SH-SY5Y (cell line): ENCODE data around the gene TEP1.

Experiments
- GATA2 ChIP-seq: IDR thresholded peaks from 2 replicates; pipeline ENCODE4 v1.6.1; 2011; ENCODE audit warnings: mild to moderate bottlenecking, low read depth, low read length
- GATA3 ChIP-seq: IDR thresholded peaks from 2 replicates; pipeline ENCODE4 v1.6.1; 2011; ENCODE audit warnings: low read depth, mild to moderate bottlenecking, low read length, moderate library complexity

The TEP1 gene

DNA sequence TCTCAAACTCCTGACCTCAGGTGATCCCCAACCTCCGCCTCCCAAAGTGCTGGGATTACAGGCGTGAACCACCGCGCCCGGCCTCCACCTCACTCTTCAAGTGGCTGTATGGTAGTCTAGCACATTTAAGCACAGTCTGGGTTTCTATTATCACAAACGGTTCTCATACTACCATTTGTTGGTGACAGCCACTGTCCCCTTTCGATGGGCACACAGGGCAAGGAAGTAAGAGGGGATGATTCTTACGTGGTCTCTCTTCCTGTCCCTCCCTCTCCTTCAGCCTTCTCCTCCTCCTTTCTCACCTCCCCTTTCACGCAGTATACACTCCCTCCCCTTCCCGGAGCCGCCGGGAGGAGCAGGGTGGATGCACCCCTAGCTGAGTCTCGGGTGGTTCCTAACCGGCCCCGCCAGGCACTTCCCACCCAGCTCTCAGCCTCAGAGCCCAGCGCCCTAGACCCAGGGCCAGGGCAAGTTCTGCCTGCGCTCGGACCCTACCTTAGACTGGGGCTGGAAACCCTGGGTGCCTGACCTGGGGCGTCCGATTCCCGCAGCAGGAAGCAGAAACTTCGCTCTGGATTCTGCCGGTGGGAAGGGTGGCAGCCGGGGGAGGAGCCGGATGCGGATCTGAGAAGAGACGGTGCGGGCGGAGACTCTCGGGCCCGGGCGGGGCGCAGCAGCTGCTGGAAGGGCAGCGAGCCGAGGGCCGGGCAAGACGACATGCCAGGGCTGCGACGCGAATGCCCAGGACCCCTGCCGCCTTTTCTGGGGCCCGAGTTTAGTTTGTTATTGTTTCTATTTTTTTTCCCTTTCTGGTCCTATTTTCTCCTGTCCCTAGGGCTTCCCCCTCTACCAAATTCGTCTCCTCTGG, at the start of gene TEP1:
TSS of gene TEP1 (minus strand) at position 626 of the 868 bp plus-strand sequence. CDS start 5,062 bp downstream, outside the sequence.
- TF ChIP-seq GATA2 (no peak), GATA3 (no peak)

GRCh38 chr14:20461225-20462141, 48.2 kb upstream of the TEP1 start, which contains the start of gene PIP4P1:
PIP4P1 (minus strand) TSS chr14:20461434; CDS start chr14:20461325, 109 bp downstream.
- no peak for TF ChIP-seq GATA3
- TF ChIP-seq GATA2, result no peak

GRCh38 chr14:20460458-20461224, 47.3 kb upstream of the TEP1 start:
- TF ChIP-seq GATA3 (no peak), GATA2 (no peak)

GRCh38 chr14:20458031-20458789, 44.9 kb upstream of the TEP1 start:
- no peak for TF ChIP-seq GATA3
- no peak for TF ChIP-seq GATA2

- TF ChIP-seq GATA2, result no peak
- TF ChIP-seq GATA3, result no peak
These were observed 43.7 kb upstream of the TEP1 start for GRCh38 chr14:20456971-20457370.

- no peak for TF ChIP-seq GATA3
- peak; percentile 82 for TF ChIP-seq GATA2
These were observed 42.3 kb upstream of the TEP1 start for GRCh38 chr14:20455355-20456300.

DNA sequence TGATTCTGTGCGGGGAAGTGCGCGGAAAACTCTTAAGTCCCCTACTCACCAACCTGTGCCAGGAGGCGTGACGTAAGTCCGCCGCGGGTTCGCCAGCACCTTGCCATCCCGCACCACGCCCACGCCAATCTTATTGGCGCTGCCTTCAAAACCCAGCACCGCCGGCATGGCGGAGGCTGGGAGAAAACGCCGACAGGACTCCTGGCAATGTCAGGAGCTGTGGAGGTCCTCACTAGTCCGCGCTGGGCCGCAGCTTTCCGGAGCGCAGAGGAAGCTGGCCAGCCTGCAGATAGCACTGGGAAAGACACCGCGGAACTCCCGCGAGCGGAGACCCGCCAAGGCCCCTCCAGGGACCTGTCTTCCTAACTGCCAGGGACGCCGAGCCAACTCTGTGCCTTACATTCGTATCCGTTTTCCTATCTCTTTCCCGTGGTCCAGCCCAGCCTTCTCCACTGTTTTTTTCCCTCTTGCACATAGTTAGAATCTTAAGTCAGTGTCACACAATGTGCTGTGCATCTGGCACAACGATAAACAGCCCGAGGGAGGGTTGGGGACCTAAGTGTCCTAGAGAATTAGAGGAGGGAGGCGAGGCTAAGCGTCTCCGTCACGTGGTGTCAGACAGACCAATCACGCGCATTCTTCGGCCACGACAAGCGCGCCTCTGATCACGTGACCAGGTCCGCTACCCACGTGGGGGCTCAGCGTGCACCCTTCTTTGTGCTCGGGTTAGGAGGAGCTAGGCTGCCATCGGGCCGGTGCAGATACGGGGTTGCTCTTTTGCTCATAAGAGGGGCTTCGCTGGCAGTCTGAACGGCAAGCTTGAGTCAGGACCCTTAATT, 41.4 kb upstream of the TEP1 start, which contains the start of the genes APEX1 and OSGEP:
TSS of gene APEX1 (plus strand) at position 711 of the 839 bp plus-strand sequence. CDS start 420 bp downstream, outside the sequence.
TSS of gene OSGEP (minus strand) at position 297 of the 839 bp plus-strand sequence. CDS start at position 168, 129 bp downstream.
- TF ChIP-seq GATA2 (no peak), GATA3 (no peak)

DNA sequence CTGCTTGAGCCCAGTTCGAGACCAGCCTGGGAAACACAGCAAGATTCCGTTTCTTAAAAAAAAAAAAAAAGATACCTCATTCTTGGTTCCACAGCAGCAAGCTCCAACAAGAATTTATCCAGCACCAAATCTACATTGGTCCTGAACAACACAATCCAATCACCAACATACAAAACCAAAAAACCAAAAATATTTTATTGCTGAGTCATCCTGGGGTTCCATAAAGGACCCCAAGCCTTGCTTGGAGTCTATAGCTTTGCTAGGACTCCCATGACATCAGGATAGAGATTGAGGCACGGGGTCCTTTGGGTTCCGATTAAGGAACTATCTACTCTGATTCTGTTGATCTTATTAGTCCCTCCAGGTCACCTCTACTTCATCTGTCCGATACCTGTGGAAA, 33.6 kb upstream of the TEP1 start:
- TF ChIP-seq GATA3 (no peak), GATA2 (no peak)

GRCh38 chr14:20441461-20441860, 28.2 kb upstream of the TEP1 start:
- TF ChIP-seq GATA3 (no peak), GATA2 (no peak)

DNA sequence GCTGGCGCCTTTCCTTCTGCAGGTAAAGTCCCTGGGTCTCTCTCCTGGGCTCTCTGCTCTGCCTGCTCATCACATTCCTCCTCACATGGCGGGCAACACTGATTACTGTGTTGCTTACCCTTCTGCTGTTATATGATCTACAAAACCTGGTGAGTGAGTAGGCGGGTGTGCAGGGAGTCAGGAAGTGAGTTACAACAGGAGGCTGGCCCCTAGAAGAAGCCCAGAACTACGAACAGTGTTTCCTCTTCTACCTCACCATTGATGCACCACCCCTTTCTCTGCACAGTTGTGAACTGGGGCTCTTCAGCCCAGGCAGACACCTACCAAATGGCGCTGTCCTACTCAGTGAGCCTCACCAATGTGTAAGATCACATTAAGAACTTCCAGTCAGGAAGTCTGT, 27.6 kb upstream of the TEP1 start:
- TF ChIP-seq GATA3 (no peak), GATA2 (no peak)

DNA sequence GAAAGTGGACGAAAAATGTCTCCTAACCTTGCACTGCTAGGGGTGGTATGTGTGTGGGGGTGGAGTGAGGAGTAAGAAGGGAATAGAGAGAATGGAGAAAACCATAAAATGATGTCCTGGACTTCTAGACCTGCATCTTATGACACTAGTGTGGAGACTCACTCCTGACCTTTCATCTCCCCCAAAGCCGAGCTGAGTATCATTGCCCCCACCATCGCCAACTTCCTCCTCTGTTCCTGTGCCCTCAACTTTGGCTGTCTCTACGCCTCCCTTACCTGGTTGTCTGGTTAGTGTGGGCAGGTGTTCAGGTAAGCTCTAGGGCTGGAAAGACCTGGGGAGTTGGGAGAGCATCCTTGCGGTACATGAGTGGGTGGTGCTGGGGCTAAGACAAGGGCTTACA, 27.2 kb upstream of the TEP1 start:
- TF ChIP-seq GATA2, result no peak

GRCh38 chr14:20438664-20439063, 25.4 kb upstream of the TEP1 start:
- TF ChIP-seq GATA3 (no peak), GATA2 (no peak)
